Brain microvascular endothelial cell (primary cell): ENCODE measurements around the gene CLCNKA.
A peak's percentile ranks its signal among the peaks of the same experiment; 100 is the strongest.

Experiments used
- DNase-seq: peaks from one replicate; pipeline ENCODE4 v3.0.0-alpha.2; 2020
- H3K27ac ChIP-seq: fragments of 250-450 bp; sonication (Bioruptor Pico); 2 replicates; pipeline ENCODE4 v1.5.1; 2020; ENCODE audit warnings: mild to moderate bottlenecking, moderate library complexity
- H3K27me3 ChIP-seq: fragments of 250-450 bp; sonication (Bioruptor Pico); replicated peaks from 2 replicates; pipeline ENCODE4 v1.5.1; 2020; ENCODE audit warnings: mild to moderate bottlenecking
- H3K36me3 ChIP-seq: fragments of 250-450 bp; sonication (Bioruptor Pico); replicated peaks from 2 replicates; pipeline ENCODE4 v1.5.1; 2020; ENCODE audit warnings: mild to moderate bottlenecking
- H3K4me3 ChIP-seq: 2 replicates; pipeline ENCODE4 v1.5.1; 2011; ENCODE audit warnings: low read depth, mild to moderate bottlenecking, control low read depth, low read length, moderate library complexity
- CTCF ChIP-seq: IDR thresholded peaks from 2 replicates; pipeline ENCODE4 v1.5.1; 2011; ENCODE audit warnings: low read depth, mild to moderate bottlenecking, moderate library complexity, low read length, control low read depth, inconsistent platforms; ENCODE audit errors: missing control alignments
- in situ Hi-C: cut with HindIII; loops from 2 replicates; pipeline ENCODE4 v1.10.0; 2017; ENCODE audit warnings: low sequenced_read_pairs, low pct_ligation_motif_present

CLCNKA gene

DNA sequence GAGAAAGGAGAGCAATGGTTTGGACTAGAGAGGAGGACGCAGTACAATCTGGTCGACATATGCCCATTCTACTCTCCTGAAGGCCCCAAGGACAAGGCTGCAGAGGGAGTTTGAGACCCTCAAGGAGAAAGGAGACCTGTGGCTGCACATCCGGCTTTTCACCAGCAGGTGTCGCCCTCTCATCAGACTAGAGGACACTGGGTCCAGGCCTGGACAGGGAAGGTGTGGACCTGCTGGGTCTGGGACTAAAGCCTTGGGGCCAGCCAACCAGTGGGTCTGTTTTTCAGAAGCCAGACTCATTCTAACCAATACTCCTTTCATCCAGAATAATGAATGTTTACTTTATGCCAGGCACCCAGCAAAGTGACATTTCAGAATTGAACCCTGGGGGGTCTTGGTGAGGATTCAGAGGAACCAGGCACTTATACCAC lies 12.8 kb upstream of the CLCNKA start:
- TF ChIP-seq CTCF: peak; percentile 98
- no peaks in the 10 kb centered on the region for H3K27me3 ChIP-seq
- H3K27ac ChIP-seq: no peak overlapping the region
- H3K4me3 ChIP-seq: no peak overlapping the region
- in situ Hi-C loops: no loop called here
- DNase-seq: peak; percentile 57
- no peaks in the 10 kb centered on the region for H3K36me3 ChIP-seq

DNA sequence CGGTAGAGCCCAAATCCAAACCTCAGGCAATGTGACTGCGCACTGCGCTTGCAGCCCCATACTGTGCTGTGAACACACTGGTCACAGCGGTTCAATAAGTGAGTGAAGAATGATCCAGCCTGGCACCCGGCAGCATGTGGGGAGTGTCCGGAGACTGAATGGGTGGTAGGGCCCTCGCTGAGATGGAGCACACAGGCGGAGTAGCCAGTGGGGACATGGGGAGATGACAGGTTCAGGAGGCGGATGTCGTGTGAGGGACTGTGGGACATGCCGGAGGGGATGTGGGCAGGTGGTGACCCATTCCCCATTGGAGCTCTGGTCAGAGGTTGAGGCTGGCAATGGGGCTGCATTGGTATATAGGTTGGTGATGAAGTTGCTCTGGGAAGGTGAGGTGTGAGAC lies 12.2 kb upstream of the CLCNKA start:
- in situ Hi-C loops: no loop called here

GRCh38 chr1:16010837-16011236 lies 11.0 kb upstream of the CLCNKA start:
- Histone ChIP-seq H3K27ac (no peak overlapping the region), H3K36me3 (no peaks in the 10 kb centered on the region), H3K27me3 (no peaks in the 10 kb centered on the region), H3K4me3 (no peak overlapping the region)
- no peak for TF ChIP-seq CTCF
- DNase-seq: no peak
- in situ Hi-C loops: no loop called here

More for the DNA sequence above, 12.2 kb upstream of the CLCNKA start:
- Histone ChIP-seq H3K36me3 (no peaks in the 10 kb centered on the region), H3K27me3 (no peaks in the 10 kb centered on the region), H3K4me3 (no peak overlapping the region), H3K27ac (no peak overlapping the region)
- no peak for DNase-seq
- TF ChIP-seq CTCF: no peak

DNA sequence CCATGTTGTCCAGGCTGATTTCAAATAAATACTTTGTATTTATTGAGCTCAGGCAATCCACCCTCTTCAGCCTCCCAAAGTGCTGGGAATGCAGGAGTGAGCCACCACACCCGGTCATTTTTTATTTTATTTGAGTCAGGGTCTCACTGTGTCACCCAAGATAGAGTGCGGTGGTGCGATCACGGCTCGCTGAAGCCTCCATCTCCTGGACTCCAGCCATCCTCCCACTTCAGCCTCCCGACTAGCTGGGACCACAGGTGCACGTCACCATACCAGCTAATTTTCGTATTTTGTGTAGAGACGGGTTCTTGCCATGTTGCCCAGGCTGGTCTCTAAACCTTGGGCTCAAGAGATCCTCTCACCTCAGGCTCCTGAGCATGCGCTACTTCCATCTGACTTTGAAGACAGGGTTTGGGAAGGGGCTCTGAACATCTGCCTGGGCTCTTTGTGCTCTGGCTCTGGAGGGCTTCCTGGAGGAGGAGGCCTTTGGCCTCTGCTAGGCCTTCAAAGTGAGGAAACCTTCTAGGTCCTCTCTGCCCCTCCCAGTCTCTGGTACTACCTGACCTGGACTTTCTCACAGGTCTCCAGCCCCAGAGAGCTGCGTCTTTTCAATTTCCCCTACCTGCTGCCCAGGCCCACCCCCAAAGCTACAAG lies 9.8 kb upstream of the CLCNKA start:
- no peaks in the 10 kb centered on the region for H3K36me3 ChIP-seq
- DNase-seq: no peak
- H3K4me3 ChIP-seq: peak overlapping the region; percentile 40
- TF ChIP-seq CTCF: no peak
- H3K27me3 ChIP-seq: no peaks in the 10 kb centered on the region
- in situ Hi-C loops: no loop called here
- no peak overlapping the region for H3K27ac ChIP-seq

GRCh38 chr1:16012590-16013219 lies 9.1 kb upstream of the CLCNKA start:
- no peak for TF ChIP-seq CTCF
- Histone ChIP-seq H3K27ac (no peak overlapping the region), H3K27me3 (no peaks in the 10 kb centered on the region), H3K4me3 (peak overlapping the region; percentile 40), H3K36me3 (no peaks in the 10 kb centered on the region)
- in situ Hi-C loops: no loop called here
- peak; percentile 40 for DNase-seq
